ENCODE measurements around the gene MRTFB. TPM values are rescaled to one million over a fixed set of nuclear protein-coding genes. Genes with fewer than 3 reads are reported as not detected.

The MRTFB gene
- total and polyA plus RNA-seq, 4 donors = 19.1 to 32.1 (median 25.1) TPM

DNA sequence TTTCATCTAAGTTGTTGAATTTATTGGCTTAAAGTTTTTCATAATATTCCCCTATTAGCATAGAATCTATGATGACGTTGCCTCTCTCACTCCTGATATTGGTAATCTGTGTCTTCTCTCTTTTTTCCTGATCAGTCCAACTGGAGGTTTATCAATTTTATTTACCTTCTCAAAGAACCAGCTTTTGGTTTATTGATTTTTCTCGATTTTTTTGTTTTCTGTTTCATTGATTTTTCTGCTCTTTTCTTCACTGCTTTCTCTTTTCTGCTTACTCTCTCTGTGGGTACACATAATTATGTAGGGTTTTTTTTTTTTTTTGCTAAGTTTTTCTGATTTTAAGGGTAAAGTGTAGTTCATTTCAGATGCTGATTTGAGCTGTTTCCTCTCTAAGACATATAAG lies 29.7 kb downstream of the MRTFB start:
- H3K27me3 ChIP-seq (ENCODE audit: control insufficient read depth, insufficient read depth, low read length) = no peaks in the 10 kb centered on the region
- no peaks in the 10 kb centered on the region for H3K36me3 ChIP-seq (ENCODE audit: control insufficient read depth, insufficient read depth, low read length)
- H3K4me3 ChIP-seq (ENCODE audit: low read depth, low read length) = no peak overlapping the region
- no peak for DNase-seq (ENCODE audit: low read depth in 4 of 6, low spot score in 6 of 6)
- no CpG with 5 or more reads among the region's 2 CpGs for WGBS (ENCODE audit: insufficient coverage)
- no peaks in the 10 kb centered on the region for H3K4me1 ChIP-seq (ENCODE audit: control insufficient read depth, insufficient read depth, low read length)
- no peak overlapping the region for H3K27ac ChIP-seq (ENCODE audit: low read depth, low read length)
- no peaks in the 10 kb centered on the region for H3K9me3 ChIP-seq (ENCODE audit: control insufficient read depth, insufficient read depth, low read length)

DNA sequence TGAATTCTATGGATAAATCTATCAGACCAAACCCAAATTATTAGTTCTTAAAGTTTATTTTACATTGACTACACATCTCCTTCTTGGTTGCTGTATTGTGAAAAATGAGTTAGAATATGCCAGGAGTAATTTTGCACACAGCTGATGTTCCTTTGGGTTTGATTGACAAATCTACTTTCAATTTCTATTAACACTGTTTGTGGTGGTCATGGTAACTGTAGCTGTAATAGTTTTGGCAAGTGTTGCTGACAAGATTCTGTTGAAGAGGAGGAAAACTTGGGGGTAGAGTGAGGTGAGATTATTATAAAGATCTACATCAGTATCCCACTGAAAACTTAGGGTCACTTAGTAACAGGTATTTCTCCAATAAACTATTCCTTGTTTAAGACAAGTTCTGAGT lies 30.3 kb downstream of the MRTFB start:
- Histone ChIP-seq H3K36me3 (ENCODE audit: control insufficient read depth, insufficient read depth, low read length) (no peaks in the 10 kb centered on the region), H3K27ac (ENCODE audit: low read depth, low read length) (no peak overlapping the region), H3K9me3 (ENCODE audit: control insufficient read depth, insufficient read depth, low read length) (no peaks in the 10 kb centered on the region), H3K27me3 (ENCODE audit: control insufficient read depth, insufficient read depth, low read length) (no peaks in the 10 kb centered on the region), H3K4me1 (ENCODE audit: control insufficient read depth, insufficient read depth, low read length) (no peaks in the 10 kb centered on the region), H3K4me3 (ENCODE audit: low read depth, low read length) (no peak overlapping the region)
- no peak for DNase-seq (ENCODE audit: low read depth in 4 of 6, low spot score in 6 of 6)

DNA sequence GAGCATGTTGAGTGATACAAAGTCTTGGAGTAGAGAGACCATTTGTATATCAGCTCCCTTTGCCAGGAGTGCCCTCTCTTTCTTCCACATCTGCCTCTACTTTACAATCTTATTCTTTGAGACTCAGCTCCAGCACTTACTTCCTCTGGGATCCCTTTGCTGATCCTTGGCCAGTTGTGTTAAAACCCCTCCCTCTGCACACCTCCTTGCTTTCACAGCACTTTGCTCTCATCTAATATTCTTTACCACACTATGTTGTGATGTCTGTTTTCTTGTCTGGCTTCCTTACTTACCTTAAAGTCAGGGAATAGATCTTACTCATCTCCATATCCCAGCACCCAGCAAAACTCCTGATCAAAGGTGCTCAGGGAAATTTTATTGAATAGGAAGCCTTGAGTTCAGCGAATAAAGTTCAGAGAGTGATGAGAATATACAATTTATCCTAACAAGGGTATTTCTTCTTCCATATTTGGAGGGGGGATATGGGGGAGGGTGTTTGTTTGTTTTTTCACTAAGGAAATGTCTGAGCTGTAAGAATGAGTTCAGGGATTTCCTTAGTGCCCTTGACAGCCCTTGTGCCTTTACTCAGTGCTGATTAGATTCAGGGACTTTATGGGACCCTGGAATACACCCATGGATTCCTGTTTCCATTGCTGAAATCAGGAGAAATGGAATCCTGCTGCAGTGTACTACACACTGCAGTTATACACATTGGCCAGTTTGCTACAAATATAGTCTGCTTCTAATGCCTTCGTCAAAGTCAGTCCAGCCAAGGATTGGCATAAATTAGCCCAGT lies 32.0 kb downstream of the MRTFB start:
- WGBS (ENCODE audit: insufficient coverage) = 86% methylated on average over 1 of the region's 2 CpGs
- H3K27ac ChIP-seq (ENCODE audit: low read depth, low read length) = no peak overlapping the region
- H3K4me3 ChIP-seq (ENCODE audit: low read depth, low read length) = no peak overlapping the region
- no peak for DNase-seq (ENCODE audit: low read depth in 4 of 6, low spot score in 6 of 6)
- H3K4me1 ChIP-seq (ENCODE audit: control insufficient read depth, insufficient read depth, low read length) = no peaks in the 10 kb centered on the region
- no peaks in the 10 kb centered on the region for H3K36me3 ChIP-seq (ENCODE audit: control insufficient read depth, insufficient read depth, low read length)
- H3K27me3 ChIP-seq (ENCODE audit: control insufficient read depth, insufficient read depth, low read length) = no peaks in the 10 kb centered on the region
- H3K9me3 ChIP-seq (ENCODE audit: control insufficient read depth, insufficient read depth, low read length) = no peaks in the 10 kb centered on the region

DNA sequence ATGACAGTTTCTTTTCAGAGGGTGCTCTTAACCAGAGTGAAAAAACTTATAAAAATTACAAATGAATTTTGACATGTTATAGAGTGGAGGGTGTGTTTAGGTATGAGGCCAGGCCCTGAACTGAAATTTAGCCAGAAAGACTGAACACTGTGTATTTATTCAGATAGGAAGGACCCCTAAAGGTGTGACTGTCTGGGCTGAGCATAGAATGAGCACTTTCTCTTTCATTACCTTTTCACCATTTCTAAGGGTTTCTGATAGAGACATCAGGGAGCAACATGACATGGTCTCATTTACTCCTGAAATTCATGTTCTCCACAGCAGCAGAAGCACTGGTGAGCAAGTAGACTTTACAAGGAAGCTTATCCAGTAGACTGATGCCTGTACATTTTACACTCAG lies 32.9 kb downstream of the MRTFB start:
- H3K4me3 ChIP-seq (ENCODE audit: low read depth, low read length) = no peak overlapping the region
- no peaks in the 10 kb centered on the region for H3K4me1 ChIP-seq (ENCODE audit: control insufficient read depth, insufficient read depth, low read length)
- DNase-seq (ENCODE audit: low read depth in 4 of 6, low spot score in 6 of 6) = no peak
- no peak overlapping the region for H3K27ac ChIP-seq (ENCODE audit: low read depth, low read length)
- no peaks in the 10 kb centered on the region for H3K9me3 ChIP-seq (ENCODE audit: control insufficient read depth, insufficient read depth, low read length)
- H3K36me3 ChIP-seq (ENCODE audit: control insufficient read depth, insufficient read depth, low read length) = no peaks in the 10 kb centered on the region
- no peaks in the 10 kb centered on the region for H3K27me3 ChIP-seq (ENCODE audit: control insufficient read depth, insufficient read depth, low read length)

DNA sequence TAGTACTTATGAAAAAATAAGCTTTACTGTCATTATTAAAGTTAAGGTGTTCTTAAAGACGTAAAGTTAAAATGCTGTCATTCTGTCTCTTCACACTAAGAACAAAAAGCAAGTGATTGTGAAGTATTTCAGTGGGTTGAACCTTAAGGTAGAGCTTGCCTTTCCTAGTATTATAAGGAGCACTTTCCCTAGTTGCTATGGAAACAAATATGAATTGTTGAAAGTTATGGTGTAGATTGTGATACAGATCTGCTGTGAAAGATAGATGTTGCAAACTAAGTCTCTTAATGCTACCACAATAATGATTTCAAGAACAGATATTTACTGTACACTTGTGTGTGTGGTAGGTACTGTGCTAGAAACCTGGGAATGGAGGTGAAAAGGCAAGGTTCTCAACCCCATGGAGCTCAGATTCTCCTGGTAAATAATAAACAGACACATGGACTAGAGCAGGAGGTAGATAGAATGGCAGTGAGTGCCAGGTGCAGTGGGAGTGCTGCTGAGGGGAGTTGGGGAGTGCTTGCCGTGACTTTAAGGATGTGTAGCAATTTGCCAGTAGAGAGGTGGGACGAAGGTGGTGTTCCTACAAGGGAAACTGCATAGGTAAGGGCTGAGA lies 34.7 kb downstream of the MRTFB start:
- H3K36me3 ChIP-seq (ENCODE audit: control insufficient read depth, insufficient read depth, low read length) = no peaks in the 10 kb centered on the region
- H3K4me3 ChIP-seq (ENCODE audit: low read depth, low read length) = no peak overlapping the region
- WGBS (ENCODE audit: insufficient coverage) = 80% methylated on average over 1 of the region's 3 CpGs
- DNase-seq (ENCODE audit: low read depth in 4 of 6, low spot score in 6 of 6) = peak in 1 of 6 donors; percentile 54
- H3K4me1 ChIP-seq (ENCODE audit: control insufficient read depth, insufficient read depth, low read length) = no peaks in the 10 kb centered on the region
- H3K27ac ChIP-seq (ENCODE audit: low read depth, low read length) = no peak overlapping the region
- H3K9me3 ChIP-seq (ENCODE audit: control insufficient read depth, insufficient read depth, low read length) = no peaks in the 10 kb centered on the region
- no peaks in the 10 kb centered on the region for H3K27me3 ChIP-seq (ENCODE audit: control insufficient read depth, insufficient read depth, low read length)

DNA sequence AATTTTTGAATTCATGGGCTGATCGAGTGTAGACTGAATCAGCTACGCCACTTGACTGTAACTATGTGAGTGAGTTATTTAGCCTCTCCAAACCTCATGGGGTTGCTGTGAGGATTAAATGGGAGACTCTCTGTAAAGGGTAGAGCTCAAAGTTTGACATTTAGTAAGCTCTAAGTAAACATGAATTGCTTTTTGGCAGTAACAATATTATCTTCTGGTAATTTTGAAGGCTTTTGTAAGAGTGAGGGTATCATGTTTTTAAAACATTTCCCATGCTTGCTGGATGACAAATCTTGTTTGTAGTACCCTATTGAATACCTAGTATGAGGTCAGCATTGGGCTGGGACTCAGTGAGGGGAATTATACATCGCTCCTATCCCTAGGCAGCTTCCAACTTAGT lies 35.3 kb downstream of the MRTFB start:
- no peak overlapping the region for H3K27ac ChIP-seq (ENCODE audit: low read depth, low read length)
- no peak for DNase-seq (ENCODE audit: low read depth in 4 of 6, low spot score in 6 of 6)
- no peak overlapping the region for H3K4me3 ChIP-seq (ENCODE audit: low read depth, low read length)
- no peaks in the 10 kb centered on the region for H3K36me3 ChIP-seq (ENCODE audit: control insufficient read depth, insufficient read depth, low read length)
- no peaks in the 10 kb centered on the region for H3K9me3 ChIP-seq (ENCODE audit: control insufficient read depth, insufficient read depth, low read length)
- WGBS (ENCODE audit: insufficient coverage) = 100% methylated on average over 3 of the region's 3 CpGs
- no peaks in the 10 kb centered on the region for H3K4me1 ChIP-seq (ENCODE audit: control insufficient read depth, insufficient read depth, low read length)
- no peaks in the 10 kb centered on the region for H3K27me3 ChIP-seq (ENCODE audit: control insufficient read depth, insufficient read depth, low read length)

DNA sequence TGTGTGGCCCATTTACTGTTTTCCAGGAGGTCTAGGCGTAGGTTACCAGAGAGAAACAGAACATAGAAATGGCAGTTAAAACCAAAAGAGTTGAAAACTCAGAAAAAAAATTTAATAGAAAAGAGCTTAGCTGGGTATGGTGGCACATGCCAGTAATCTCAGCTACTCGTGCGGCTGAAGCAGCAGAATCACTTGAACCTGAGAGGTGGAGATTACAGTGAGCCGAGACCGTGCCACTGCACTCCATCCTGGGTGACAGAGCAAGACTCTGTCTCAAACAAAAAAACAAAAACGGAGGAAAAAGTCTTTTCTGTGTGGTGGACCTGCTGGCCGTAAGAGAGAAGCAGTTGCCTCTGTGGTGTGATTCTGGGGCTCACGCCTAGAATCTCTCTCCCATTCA lies 35.8 kb downstream of the MRTFB start:
- Histone ChIP-seq H3K4me3 (ENCODE audit: low read depth, low read length) (no peak overlapping the region), H3K9me3 (ENCODE audit: control insufficient read depth, insufficient read depth, low read length) (no peaks in the 10 kb centered on the region), H3K27ac (ENCODE audit: low read depth, low read length) (no peak overlapping the region), H3K27me3 (ENCODE audit: control insufficient read depth, insufficient read depth, low read length) (no peaks in the 10 kb centered on the region), H3K36me3 (ENCODE audit: control insufficient read depth, insufficient read depth, low read length) (no peaks in the 10 kb centered on the region), H3K4me1 (ENCODE audit: control insufficient read depth, insufficient read depth, low read length) (no peaks in the 10 kb centered on the region)
- DNase-seq (ENCODE audit: low read depth in 4 of 6, low spot score in 6 of 6) = no peak
- 94% methylated on average over 6 of the region's 8 CpGs for WGBS (ENCODE audit: insufficient coverage)

DNA sequence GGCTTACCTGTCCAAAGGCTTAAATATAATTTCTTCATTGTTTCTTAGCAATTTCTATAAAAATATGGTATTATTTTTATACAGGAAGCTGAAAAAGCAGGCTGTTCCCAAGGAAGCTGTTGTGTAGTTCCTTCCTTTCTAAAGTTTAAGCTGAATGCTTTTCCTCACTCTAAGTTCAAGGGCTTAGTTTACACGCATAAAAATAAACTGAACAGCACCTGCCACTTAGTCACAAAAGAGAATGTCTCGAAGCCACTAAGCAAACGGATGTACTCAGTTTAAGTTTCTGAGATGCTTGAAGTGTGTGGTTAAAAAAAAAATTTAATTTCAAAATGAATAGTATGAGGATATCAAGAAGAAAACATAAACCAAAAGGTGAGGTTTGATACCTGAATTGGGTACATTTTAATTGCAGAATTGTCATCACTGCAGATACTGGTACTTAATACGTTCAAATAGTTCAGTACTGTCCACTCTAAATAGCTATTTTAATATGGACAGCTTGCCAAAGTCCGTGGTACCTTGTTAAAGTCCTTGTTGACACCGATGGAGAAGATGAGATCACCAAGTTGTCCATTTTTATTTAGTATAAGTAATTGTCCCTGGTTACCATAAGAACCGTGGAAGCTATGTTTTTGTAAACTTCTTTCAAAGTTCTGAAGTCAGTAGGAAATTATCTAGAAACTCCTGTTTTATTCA lies 38.1 kb downstream of the MRTFB start:
- Histone ChIP-seq H3K4me1 (ENCODE audit: control insufficient read depth, insufficient read depth, low read length) (no peaks in the 10 kb centered on the region), H3K27ac (ENCODE audit: low read depth, low read length) (no peak overlapping the region), H3K4me3 (ENCODE audit: low read depth, low read length) (no peak overlapping the region), H3K36me3 (ENCODE audit: control insufficient read depth, insufficient read depth, low read length) (no peaks in the 10 kb centered on the region), H3K27me3 (ENCODE audit: control insufficient read depth, insufficient read depth, low read length) (no peaks in the 10 kb centered on the region), H3K9me3 (ENCODE audit: control insufficient read depth, insufficient read depth, low read length) (no peaks in the 10 kb centered on the region)
- no CpG with 5 or more reads among the region's 7 CpGs for WGBS (ENCODE audit: insufficient coverage)
- DNase-seq (ENCODE audit: low read depth in 4 of 6, low spot score in 6 of 6) = no peak

DNA sequence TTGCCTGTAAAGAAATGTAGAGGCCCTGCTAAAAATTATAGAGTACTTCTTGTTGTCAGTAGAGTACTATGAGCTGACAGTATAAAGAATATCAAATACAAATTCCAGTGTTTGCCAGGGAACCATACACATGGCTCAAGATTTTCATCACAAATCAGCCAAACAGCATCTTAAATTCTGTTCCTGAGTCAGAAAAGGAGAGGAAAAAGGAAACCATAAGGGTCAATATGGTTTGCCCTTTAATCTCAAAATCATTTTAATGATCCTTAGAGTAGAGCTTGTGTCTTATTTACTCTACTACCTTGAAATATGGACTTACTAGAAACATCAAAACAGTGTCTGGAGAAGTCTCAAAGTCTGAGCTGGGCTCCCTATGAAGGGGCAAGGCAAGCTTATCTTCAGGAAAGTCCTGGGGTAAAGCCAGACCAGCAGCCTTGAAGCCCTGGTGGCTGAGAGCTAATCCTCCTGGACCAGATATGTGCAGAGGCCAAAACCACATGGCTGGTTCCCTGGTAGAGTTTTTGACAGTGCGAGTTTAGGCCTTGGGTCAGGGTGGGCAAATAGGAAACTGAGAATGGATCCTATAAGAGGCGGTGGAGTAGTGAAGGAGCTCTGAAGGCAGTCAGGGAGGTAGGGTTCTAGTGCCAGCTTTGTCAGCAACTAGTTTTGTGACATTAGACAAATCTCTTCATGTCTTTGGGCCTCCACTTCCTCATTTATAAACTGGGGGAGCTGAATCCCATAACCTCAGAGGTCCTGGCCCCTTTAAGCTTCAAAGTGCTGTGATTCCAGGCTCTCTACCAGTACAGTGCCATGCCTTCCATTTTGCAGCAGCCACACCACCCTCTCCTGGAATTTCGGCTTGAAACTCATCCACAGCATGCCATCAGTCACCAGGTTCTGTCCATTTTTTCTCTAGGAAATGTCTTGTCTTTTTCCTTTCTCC lies 38.9 kb downstream of the MRTFB start:
- Histone ChIP-seq H3K9me3 (ENCODE audit: control insufficient read depth, insufficient read depth, low read length) (no peaks in the 10 kb centered on the region), H3K36me3 (ENCODE audit: control insufficient read depth, insufficient read depth, low read length) (no peaks in the 10 kb centered on the region), H3K4me3 (ENCODE audit: low read depth, low read length) (no peak overlapping the region), H3K27me3 (ENCODE audit: control insufficient read depth, insufficient read depth, low read length) (no peaks in the 10 kb centered on the region), H3K4me1 (ENCODE audit: control insufficient read depth, insufficient read depth, low read length) (no peaks in the 10 kb centered on the region), H3K27ac (ENCODE audit: low read depth, low read length) (no peak overlapping the region)
- 100% methylated on average over 2 of the region's 3 CpGs for WGBS (ENCODE audit: insufficient coverage)
- DNase-seq (ENCODE audit: low read depth in 4 of 6, low spot score in 6 of 6) = no peak

Measured in spinal cord (tissue), 10 donors.